Activated CD8-positive, alpha-beta T cell treated with anti-CD3 and anti-CD28 coated beads, Interleukin-2, amount 10 ng/mL, durations not matched to agents 7 days and 5 days (primary cell): Measurements from ENCODE around the gene SDK2. TPM values are rescaled to one million over a fixed set of nuclear protein-coding genes. Genes with fewer than 3 reads are reported as not detected.

Experiments
- ATAC-seq: fragments of 150-1000 bp; cut with Tn5 transposase; one replicate; pipeline ENCODE4 v1.10.0; 2021; ENCODE audit warnings: moderate library complexity
- CTCF ChIA-PET: fragments of 350-600 bp; sonication (Branson Sonifier 250); formaldehyde crosslinking; loops from one replicate; lab custom pipeline; 2021; ENCODE audit warnings: antibody characterized with exemption; lab: Charles Lee
- POLR2A ChIA-PET: fragments of 350-600 bp; sonication (Branson Sonifier 250); formaldehyde crosslinking; loops from one replicate; lab custom pipeline; 2021; ENCODE audit warnings: antibody characterized with exemption; lab: Charles Lee
- DNase-seq: peaks from one replicate; pipeline ENCODE4 v3.0.0-alpha.2; 2020
- H3K27ac Mint-ChIP-seq: one replicate; pipeline ENCODE4 v1.8.0; 2021; ENCODE audit warnings: mild to moderate bottlenecking, mixed read lengths
- H3K27me3 Mint-ChIP-seq: one replicate; pipeline ENCODE4 v1.8.0; 2021; ENCODE audit warnings: low read depth, mixed read lengths
- H3K36me3 Mint-ChIP-seq: one replicate; pipeline ENCODE4 v1.8.0; 2021; ENCODE audit warnings: low read depth, mixed read lengths
- H3K4me1 Mint-ChIP-seq: one replicate; pipeline ENCODE4 v1.8.0; 2021; ENCODE audit warnings: low read depth, mixed read lengths
- H3K4me3 Mint-ChIP-seq: one replicate; pipeline ENCODE4 v1.8.0; 2021; ENCODE audit warnings: mild to moderate bottlenecking, mixed read lengths
- H3K9me3 Mint-ChIP-seq: one replicate; pipeline ENCODE4 v1.8.0; 2022; ENCODE audit warnings: mixed read lengths; ENCODE audit not compliant: insufficient read depth
- total RNA-seq, 2 experiments: library from RNA; stranded (reverse); gene quantifications; one replicate each; pipeline ENCODE4 v1.2.3, GENCODE V29; 2021

The SDK2 gene
- total RNA-seq, 2 experiments from 2014 or later: 18.4 to 20.0 TPM

DNA sequence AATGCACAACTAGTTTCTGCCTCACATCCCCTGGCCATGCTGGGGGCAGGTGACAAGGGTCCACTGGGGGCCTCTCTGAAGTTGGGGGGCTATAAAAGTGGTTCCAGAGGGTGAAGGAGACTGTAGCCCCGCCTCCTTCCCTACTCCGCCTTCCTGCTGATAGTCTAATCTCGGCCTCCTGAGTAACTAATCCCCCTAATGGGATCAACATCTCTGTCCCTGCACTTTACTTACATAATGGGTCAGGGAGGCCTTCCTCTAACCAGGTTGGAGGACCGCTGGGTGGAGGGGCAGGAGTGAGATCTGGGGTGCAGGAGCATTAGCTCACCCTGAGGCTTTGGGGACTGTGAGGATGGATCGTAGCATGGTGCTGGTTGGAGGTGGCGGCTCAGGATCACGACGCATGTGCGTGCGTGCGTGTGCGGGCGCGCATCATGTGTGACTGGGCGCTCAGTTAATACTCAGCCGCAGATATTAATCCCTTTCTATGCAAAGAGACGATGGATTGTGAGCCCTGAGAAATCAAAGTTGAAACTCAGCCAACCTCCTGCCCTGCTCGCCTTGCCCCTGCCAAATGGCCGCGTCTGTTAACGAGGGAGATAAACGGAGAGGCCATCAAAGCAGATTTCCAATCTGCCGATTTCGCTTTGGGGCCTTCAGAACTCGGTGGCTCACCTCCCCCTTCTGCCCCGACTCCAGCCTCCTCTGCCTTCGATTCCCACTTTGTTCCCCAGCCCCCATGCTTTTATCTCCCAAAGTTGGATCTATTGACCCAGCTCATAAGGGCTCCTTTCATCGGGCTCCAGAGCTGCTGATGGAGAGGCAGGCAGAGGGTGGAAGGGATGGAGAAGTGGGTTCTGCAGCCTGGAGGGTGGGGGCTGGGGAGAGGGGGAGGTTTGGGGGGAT, 107.3 kb downstream of the SDK2 start:
- no peaks in the 10 kb centered on the region for H3K36me3 Mint-ChIP-seq

DNA sequence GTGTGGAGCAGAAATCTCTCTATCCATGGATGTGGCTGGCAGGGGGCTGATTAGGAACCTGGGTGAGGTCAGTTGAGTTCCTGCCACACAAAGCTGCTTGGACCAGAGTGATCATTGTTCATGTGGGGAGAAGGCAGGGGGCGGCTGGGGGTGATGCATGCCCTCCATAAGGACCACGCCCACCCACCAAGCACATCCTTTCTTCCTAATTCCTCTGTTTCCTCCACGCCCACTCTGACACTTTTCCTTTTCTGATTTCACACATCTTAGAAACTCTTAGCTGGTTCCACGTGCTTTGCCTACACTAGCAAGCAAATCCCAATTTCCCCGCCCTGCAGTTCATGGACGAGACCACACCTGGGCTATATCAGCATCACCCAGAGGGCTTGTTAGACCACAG, 108.5 kb downstream of the SDK2 start:
- ChIA-PET POLR2A (no interaction called here), CTCF (no interaction called here)
- Mint-ChIP-seq H3K9me3 (no peaks in the 10 kb centered on the region), H3K4me3 (no peak overlapping the region), H3K36me3 (no peaks in the 10 kb centered on the region), H3K27me3 (no peaks in the 10 kb centered on the region), H3K4me1 (peaks cover 3% of the 10 kb centered on the region), H3K27ac (no peak overlapping the region)
- DNase-seq: no peak
- no peak for ATAC-seq

More for the DNA sequence above, 107.3 kb downstream of the SDK2 start:
- POLR2A ChIA-PET: no interaction called here
- no peak for ATAC-seq
- CTCF ChIA-PET: no interaction called here
- no peak for DNase-seq
- Mint-ChIP-seq H3K27ac (no peak overlapping the region), H3K27me3 (no peaks in the 10 kb centered on the region), H3K9me3 (no peaks in the 10 kb centered on the region), H3K4me3 (no peak overlapping the region), H3K4me1 (peaks cover 3% of the 10 kb centered on the region)

DNA sequence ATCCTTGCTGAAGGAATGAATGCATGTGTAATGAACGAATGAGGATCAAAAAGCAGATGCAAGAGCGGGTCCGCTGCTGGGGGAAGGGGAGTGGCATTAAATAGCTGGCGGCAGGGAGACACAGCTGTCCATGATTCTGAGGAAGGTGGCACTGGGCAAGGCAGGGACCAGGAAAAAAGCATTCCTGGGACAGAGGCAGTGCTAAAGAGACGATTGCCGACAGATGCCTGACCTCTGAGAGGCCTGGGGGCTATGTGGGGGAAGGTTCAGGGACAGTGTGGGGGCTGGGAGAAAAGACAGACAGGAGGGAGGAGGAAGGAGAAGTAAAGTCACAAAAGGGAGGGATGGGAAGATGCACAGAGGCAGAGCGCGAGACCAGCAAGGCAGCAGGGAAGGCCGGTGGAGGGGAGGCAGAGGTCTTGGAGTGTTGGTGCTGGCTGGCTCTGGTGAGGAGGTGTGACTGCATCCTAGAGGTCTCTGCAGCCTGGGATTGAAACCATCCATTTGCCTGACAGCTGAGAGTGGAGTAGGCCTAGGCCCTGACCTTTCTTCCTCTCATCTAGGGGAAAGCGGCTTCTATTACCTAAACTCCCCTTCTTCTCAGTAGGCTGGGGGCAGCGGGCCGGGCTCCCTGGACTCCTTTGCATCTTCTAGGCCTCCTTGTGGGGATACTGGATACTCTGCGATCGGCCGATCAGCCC, 109.9 kb downstream of the SDK2 start:
- Mint-ChIP-seq H3K27ac (no peak overlapping the region), H3K27me3 (no peaks in the 10 kb centered on the region), H3K9me3 (no peaks in the 10 kb centered on the region), H3K4me1 (peaks cover 3% of the 10 kb centered on the region), H3K4me3 (no peak overlapping the region), H3K36me3 (no peaks in the 10 kb centered on the region)
- ChIA-PET POLR2A (no interaction called here), CTCF (no interaction called here)
- no peak for DNase-seq
- no peak for ATAC-seq

DNA sequence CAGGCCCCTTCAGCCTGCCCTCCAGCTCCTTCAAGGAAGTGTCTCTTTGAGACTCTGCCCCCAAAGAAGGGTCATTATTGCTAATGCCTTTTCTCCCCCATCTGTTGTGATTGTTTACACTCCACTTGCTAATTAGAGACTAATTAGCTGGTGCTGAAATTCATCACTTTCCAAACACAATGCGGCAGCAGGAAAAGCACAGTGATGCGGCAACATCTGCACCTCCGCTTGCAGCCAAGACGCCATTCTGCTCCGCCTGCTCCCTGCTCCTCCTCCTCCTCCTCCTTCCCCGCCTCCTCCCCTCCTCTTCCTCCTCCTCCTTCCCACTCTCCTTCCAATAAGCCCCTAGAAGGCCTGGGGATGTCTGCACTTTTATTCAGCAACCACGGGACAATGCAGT, 110.5 kb downstream of the SDK2 start:
- POLR2A ChIA-PET: no interaction called here
- Mint-ChIP-seq H3K27me3 (no peaks in the 10 kb centered on the region), H3K4me3 (no peak overlapping the region), H3K9me3 (no peaks in the 10 kb centered on the region), H3K36me3 (no peaks in the 10 kb centered on the region), H3K4me1 (peaks cover 3% of the 10 kb centered on the region), H3K27ac (no peak overlapping the region)
- CTCF ChIA-PET: no interaction called here
- no peak for DNase-seq
- no peak for ATAC-seq

DNA sequence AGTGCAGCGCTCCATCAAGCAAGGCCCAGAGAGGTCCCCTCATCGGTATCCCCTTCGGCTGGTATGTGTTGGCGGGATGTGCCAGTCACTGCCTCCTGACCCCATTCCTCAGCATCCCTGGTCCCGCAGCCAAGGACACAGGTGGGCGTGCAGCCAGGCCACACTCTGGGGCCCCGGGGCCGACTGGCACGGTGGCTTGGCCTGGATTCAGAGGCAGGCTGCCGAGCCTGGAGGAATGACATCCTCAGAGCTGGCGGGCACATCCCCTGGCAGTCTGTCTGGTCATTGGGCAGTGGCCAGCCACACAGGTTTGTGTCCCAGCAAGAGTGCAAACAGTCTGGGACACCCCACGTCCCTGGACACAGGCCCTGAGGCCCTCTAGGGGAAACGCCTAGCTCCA, 111.1 kb downstream of the SDK2 start:
- ATAC-seq: no peak
- Mint-ChIP-seq H3K27ac (no peak overlapping the region), H3K4me3 (no peak overlapping the region), H3K36me3 (no peaks in the 10 kb centered on the region), H3K27me3 (no peaks in the 10 kb centered on the region), H3K9me3 (no peaks in the 10 kb centered on the region), H3K4me1 (peaks cover 3% of the 10 kb centered on the region)
- POLR2A ChIA-PET: no interaction called here
- DNase-seq: no peak
- CTCF ChIA-PET: no interaction called here

DNA sequence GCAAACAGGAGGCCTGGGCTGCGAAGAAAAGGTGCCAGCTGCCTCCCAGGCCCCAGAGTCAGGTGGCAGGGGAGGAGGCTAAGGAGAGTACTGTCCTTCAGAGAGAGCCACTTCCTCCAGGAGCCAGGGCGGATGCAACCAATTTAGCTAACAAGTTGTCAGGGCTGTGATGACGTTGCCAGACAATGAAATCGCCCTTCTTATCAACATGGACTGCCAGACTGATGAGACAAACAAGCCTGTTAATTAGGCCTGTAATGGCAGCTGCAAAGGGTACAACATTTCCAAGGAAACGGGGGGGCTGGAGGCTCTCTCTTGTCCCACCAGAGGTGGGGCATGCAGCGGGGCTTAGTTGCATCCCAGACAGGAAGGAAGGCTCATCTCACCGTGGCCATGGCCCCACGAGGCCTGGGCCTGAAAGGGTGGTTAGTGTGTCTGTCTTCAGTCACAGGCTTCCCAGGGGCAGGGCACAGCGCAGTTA, 111.8 kb downstream of the SDK2 start:
- no peak overlapping the region for H3K27ac Mint-ChIP-seq
- ATAC-seq (no peak), DNase-seq (no peak)
- ChIA-PET CTCF (no interaction called here), POLR2A (no interaction called here)
- H3K27me3 Mint-ChIP-seq: no peaks in the 10 kb centered on the region
- no peaks in the 10 kb centered on the region for H3K36me3 Mint-ChIP-seq
- no peaks in the 10 kb centered on the region for H3K9me3 Mint-ChIP-seq
- H3K4me3 Mint-ChIP-seq: no peak overlapping the region
- H3K4me1 Mint-ChIP-seq: peaks cover 3% of the 10 kb centered on the region

DNA sequence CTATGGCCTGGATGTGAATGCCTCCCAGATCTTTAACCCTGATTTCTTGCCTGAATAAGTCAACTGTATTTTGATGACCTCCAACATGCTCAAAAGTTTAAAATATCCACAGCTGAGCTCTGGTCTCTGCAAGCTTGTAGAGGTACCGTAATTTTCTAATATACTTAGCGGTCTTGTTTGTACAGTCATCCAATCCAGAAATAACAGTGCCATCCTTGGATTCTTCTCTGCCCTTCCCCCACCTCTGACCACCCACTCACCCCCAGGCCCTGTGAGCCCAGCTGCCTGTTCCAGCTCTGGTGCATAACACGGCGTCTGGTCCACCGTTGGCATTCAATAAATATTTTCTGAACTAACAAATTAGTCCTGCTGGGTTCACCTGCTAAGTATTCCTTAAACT, 113.1 kb downstream of the SDK2 start:
- no peaks in the 10 kb centered on the region for H3K27me3 Mint-ChIP-seq
- H3K4me1 Mint-ChIP-seq: peaks cover 3% of the 10 kb centered on the region
- no peak overlapping the region for H3K4me3 Mint-ChIP-seq
- ChIA-PET CTCF (no interaction called here), POLR2A (no interaction called here)
- DNase-seq: no peak
- no peak overlapping the region for H3K27ac Mint-ChIP-seq
- ATAC-seq: no peak
- H3K36me3 Mint-ChIP-seq: no peaks in the 10 kb centered on the region
- H3K9me3 Mint-ChIP-seq: no peaks in the 10 kb centered on the region

DNA sequence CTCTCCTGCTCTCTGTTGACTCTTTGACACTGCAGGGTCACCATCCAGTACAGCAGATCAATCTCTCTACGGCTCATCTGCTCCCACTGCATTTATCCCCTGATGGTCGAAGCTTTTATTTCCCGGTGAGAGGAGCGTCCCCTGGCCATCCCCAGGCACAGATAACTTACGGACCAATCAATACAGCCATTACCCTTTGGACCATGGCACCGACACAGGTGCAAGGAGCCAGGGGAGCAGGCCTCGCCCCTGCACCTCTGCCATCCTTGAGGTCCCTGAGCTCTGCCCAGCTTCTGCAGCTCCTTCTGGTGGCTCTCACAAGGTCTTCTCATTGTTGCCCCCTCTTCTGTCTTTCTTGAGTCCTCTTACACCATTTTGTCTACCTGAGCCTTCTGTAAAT, 115.6 kb downstream of the SDK2 start:
- Mint-ChIP-seq H3K4me3 (no peak overlapping the region), H3K27ac (no peak overlapping the region), H3K36me3 (no peaks in the 10 kb centered on the region), H3K4me1 (peaks cover 3% of the 10 kb centered on the region), H3K27me3 (no peaks in the 10 kb centered on the region), H3K9me3 (no peaks in the 10 kb centered on the region)
- ChIA-PET CTCF (no interaction called here), POLR2A (no interaction called here)
- DNase-seq (no peak), ATAC-seq (no peak)

DNA sequence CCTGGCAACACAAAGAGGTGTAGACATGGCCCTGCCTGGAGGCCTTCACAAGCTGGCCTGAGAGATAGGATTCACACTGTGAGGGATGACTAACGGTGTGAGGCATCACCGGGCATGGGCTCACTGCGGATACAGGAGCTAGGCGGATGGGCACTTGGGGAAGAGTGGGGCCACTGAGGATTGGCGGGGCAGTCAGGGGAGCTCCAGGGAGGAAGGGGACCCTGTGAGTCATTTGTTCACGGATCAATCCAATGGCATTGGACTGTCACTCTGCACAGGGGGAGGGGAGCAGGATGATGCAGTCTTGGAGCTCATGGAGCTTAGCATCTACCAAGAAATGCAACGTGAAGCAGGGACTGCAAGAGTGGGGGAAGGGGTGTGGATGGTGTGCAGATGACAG, 117.3 kb downstream of the SDK2 start:
- ATAC-seq (no peak), DNase-seq (no peak)
- Mint-ChIP-seq H3K4me3 (no peak overlapping the region), H3K27ac (no peak overlapping the region), H3K4me1 (no peaks in the 10 kb centered on the region), H3K36me3 (no peaks in the 10 kb centered on the region), H3K9me3 (no peaks in the 10 kb centered on the region), H3K27me3 (no peaks in the 10 kb centered on the region)
- POLR2A ChIA-PET: no interaction called here
- CTCF ChIA-PET: no interaction called here

DNA sequence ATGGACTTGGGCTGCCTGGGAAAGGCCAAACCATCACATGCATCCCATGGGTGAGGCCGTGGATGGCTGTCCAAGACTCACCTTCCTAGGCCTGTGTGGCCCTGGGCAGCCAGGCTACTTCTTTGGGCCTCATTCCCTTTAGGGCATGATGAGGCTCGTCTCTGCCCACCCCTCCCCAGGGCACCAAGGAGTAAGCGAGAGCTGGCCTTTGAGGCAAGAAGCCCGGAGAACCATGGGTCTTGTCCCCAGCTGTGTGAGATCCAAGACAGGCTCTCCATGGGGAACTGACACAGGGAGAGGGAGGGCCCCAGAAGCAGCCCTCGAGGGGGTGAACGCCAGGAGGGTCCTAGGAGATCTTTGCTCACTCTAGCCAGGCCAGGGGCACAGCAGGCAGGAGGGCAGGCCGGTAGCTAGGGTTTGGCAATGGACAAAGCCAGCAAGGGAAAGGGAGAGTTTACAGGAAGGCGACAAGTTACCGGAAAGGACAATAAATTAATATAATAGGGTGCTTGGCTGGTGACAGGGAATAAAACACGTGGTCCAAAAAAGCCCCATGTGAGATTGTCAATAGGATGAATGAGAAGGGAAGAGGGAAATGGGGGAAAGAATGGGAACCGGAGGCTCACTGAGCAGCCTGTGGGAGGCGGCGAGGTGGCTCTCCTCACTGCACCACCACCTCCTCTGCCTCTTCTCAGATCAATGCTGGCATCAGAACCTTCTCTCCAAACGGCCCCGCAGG, 119.1 kb downstream of the SDK2 start:
- DNase-seq (no peak), ATAC-seq (no peak)
- H3K36me3 Mint-ChIP-seq: no peaks in the 10 kb centered on the region
- H3K4me1 Mint-ChIP-seq: no peaks in the 10 kb centered on the region
- H3K27ac Mint-ChIP-seq: no peak overlapping the region
- H3K9me3 Mint-ChIP-seq: no peaks in the 10 kb centered on the region
- H3K4me3 Mint-ChIP-seq: no peak overlapping the region
- no peaks in the 10 kb centered on the region for H3K27me3 Mint-ChIP-seq
- ChIA-PET POLR2A (no interaction called here), CTCF (no interaction called here)

DNA sequence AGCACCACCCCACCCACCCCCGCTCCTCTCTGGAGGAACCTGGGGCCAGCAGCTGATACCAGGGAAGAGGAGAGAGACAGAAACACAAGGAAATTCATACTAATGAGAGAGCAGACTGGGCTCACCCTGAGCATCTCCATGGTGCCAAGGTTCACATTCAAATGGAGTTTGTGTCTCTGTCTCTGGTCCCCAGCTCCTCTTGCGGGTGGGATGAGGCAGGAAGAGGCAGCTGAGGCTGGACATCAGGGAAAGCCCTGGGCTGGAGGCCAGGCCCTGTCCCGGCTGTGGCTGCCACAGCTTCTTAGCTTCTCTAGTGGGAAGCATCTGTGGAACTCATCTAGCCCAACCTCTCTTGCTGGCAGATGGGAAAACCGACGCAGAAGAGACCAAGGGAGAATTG, 121.5 kb downstream of the SDK2 start:
- ATAC-seq: no peak
- DNase-seq: no peak
- Mint-ChIP-seq H3K27me3 (no peaks in the 10 kb centered on the region), H3K27ac (no peak overlapping the region), H3K36me3 (no peaks in the 10 kb centered on the region), H3K4me3 (no peak overlapping the region), H3K9me3 (no peaks in the 10 kb centered on the region), H3K4me1 (no peaks in the 10 kb centered on the region)
- ChIA-PET POLR2A (no interaction called here), CTCF (no interaction called here)

DNA sequence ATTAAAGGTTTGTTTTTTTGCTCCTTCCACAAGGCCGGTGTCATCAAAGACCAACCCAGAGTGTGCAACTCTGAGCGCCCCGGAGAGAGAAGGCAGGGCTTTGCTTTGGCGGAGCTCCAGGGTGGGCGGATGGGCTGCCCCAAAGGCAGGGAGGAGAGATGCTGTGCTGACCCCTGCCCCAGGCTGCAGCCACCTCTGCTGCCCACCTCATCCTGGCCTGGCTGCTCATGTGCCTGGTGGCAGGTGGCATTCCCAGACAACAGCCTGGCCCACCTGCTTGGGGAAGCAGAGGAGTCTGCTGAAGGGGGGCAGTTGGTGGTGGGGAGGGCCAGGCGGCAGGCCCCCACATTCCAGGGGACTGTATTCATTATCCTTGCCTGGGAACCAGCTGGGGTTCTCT, 122.1 kb downstream of the SDK2 start:
- Mint-ChIP-seq H3K27me3 (no peaks in the 10 kb centered on the region), H3K9me3 (no peaks in the 10 kb centered on the region), H3K4me3 (no peak overlapping the region), H3K4me1 (no peaks in the 10 kb centered on the region), H3K27ac (no peak overlapping the region), H3K36me3 (no peaks in the 10 kb centered on the region)
- ATAC-seq (no peak), DNase-seq (no peak)
- POLR2A ChIA-PET: no interaction called here
- CTCF ChIA-PET: no interaction called here
